Activated CD8-positive, alpha-beta memory T cell treated with anti-CD3 and anti-CD28 coated beads, Interleukin-2, amount 10 ng/mL, durations not matched to agents 7 days and 5 days (primary cell): ENCODE measurements around the gene AP1G2. TPM values are rescaled to one million over a fixed set of nuclear protein-coding genes. Genes with fewer than 3 reads are reported as not detected.
A peak's percentile ranks its signal among the peaks of the same experiment; 100 is the strongest.
"Not testable (repeated sequence)": the region's sequence is repeated elsewhere in the genome, so short reads cannot be mapped to it uniquely, and the experiment has no call there.

Source experiments
- ATAC-seq: fragments of 150-1000 bp; cut with Tn5 transposase; one replicate; pipeline ENCODE4 v1.10.0; 2021; ENCODE audit warnings: moderate library complexity
- CTCF ChIA-PET: fragments of 350-600 bp; sonication (Branson Sonifier 250); formaldehyde crosslinking; loops from one replicate; lab custom pipeline; 2021; ENCODE audit warnings: antibody characterized with exemption; lab: Charles Lee
- DNase-seq: peaks from one replicate; pipeline ENCODE4 v3.0.0-alpha.2; 2020
- H3K27ac Mint-ChIP-seq: one replicate; pipeline ENCODE4 v1.8.0; 2021; ENCODE audit warnings: mild to moderate bottlenecking, mixed read lengths
- H3K27me3 Mint-ChIP-seq: one replicate; pipeline ENCODE4 v1.8.0; 2021; ENCODE audit warnings: mixed read lengths
- H3K36me3 Mint-ChIP-seq: one replicate; pipeline ENCODE4 v1.8.0; 2021; ENCODE audit warnings: mild to moderate bottlenecking, mixed read lengths
- H3K4me1 Mint-ChIP-seq: one replicate; pipeline ENCODE4 v1.8.0; 2021; ENCODE audit warnings: mixed read lengths
- H3K4me3 Mint-ChIP-seq: one replicate; pipeline ENCODE4 v1.8.0; 2021; ENCODE audit warnings: mild to moderate bottlenecking, moderate library complexity, mixed read lengths
- H3K9me3 Mint-ChIP-seq: one replicate; pipeline ENCODE4 v1.8.0; 2022; ENCODE audit warnings: low read depth, mixed read lengths
- total RNA-seq, 2 experiments: library from RNA; stranded (reverse); gene quantifications; one replicate each; pipeline ENCODE4 v1.2.3, GENCODE V29; 2021

Gene AP1G2
- total RNA-seq, 2 experiments from 2014 or later, result 222 to 294 TPM

DNA sequence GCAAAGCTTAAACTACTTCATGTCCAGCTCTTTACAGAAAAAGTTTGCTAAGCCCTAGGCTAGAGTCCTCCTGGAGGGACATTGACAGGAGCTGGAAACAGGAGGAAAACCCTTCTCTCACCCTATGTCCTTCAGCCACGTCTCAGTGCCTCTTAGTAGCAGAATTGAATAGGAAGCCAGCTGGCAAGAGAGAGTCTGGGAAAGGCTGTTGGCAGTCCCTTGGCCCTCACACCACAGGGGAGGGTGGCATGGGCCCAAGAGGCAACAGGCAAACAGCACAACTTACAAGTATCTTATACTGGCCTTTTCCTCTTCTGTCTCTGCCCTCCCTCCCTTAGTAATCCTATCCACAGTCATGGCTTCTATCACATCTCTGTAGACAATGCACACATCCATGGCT is 40.9 kb upstream of the AP1G2 start:
- H3K36me3 Mint-ChIP-seq, result peaks cover 16% of the 10 kb centered on the region
- CTCF ChIA-PET, result interaction anchor here (0.9 to 4.2 kb wide), 2 partner anchors 20 to 24 kb away, joined by 3 to 26 read pairs; no protein-coding TSS in a partner anchor
- peak overlapping the region; percentile 8 for H3K27ac Mint-ChIP-seq
- peaks cover 53% of the 10 kb centered on the region for H3K4me1 Mint-ChIP-seq
- H3K27me3 Mint-ChIP-seq, result no peaks in the 10 kb centered on the region
- no peak for ATAC-seq
- peaks cover 5% of the 10 kb centered on the region for H3K9me3 Mint-ChIP-seq
- no peak overlapping the region for H3K4me3 Mint-ChIP-seq
- no peak for DNase-seq

GRCh38 chr14:23605931-23606585 is 38.5 kb upstream of the AP1G2 start:
- CTCF ChIA-PET, result interaction anchor here (0.7 to 4.2 kb wide), 8 partner anchors 9 to 484 kb away, joined by 3 to 26 read pairs (median 4); no protein-coding TSS in a partner anchor
- peaks cover 14% of the 10 kb centered on the region for H3K36me3 Mint-ChIP-seq
- H3K9me3 Mint-ChIP-seq, result peaks cover 5% of the 10 kb centered on the region
- peak; percentile 79 for ATAC-seq
- H3K4me1 Mint-ChIP-seq, result peaks cover 60% of the 10 kb centered on the region
- DNase-seq, result peak; percentile 51
- no peaks in the 10 kb centered on the region for H3K27me3 Mint-ChIP-seq
- peak overlapping the region; percentile 1 for H3K4me3 Mint-ChIP-seq
- peak overlapping the region; percentile 88 for H3K27ac Mint-ChIP-seq

DNA sequence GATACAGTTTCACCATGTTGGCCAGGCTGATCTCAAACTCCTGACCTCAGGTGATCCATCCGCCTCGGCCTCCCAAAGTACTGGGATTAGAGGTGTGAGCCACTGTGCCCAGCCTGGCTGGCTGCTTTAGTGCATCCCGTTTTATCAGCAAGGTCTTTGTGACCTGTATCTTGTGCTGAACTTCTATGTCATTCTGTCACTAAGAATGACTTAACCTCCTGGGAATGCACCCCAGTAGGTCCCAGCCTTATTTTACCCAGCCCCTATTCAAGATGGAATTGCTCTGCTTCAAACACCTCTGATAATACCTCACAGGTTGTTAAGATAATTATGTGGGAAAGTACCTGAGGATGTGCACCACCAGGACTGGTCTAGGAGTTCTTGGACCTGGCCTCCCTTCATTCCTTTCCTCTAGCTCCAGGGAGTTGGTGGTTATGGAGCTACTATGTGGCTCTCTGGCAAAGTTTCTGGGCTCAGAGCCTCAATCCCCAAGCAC is 37.1 kb upstream of the AP1G2 start:
- CTCF ChIA-PET, result interaction anchor here (1.6 to 4.2 kb wide), 4 partner anchors 14 to 27 kb away, joined by 3 to 26 read pairs (median 10); no protein-coding TSS in a partner anchor
- Mint-ChIP-seq H3K4me1 (peaks cover 46% of the 10 kb centered on the region), H3K9me3 (peaks cover 7% of the 10 kb centered on the region), H3K27ac (no peak overlapping the region), H3K4me3 (no peak overlapping the region), H3K27me3 (no peaks in the 10 kb centered on the region), H3K36me3 (peaks cover 10% of the 10 kb centered on the region)
- DNase-seq, result no peak
- ATAC-seq, result no peak

DNA sequence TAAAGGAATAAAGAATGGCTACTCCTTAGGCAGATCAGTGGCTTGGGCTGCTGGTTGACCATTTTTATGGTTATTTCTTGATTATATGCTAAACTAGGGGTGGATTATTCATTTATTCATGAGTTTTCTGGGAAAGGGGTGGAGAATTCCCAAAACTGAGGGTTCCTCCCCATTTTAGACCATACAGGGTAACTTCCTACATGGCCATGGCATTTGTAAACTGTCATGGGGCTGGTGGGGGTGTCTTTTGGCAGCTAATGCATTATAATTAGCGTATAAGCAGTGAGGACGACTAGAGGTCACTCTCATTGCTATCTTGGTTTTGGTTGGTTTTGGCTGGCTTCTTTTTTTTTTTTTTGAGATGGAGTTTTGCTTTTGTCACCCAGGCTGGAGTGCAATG is 36.6 kb upstream of the AP1G2 start:
- no peak overlapping the region for H3K4me3 Mint-ChIP-seq
- no peaks in the 10 kb centered on the region for H3K27me3 Mint-ChIP-seq
- H3K27ac Mint-ChIP-seq, result no peak overlapping the region
- peaks cover 8% of the 10 kb centered on the region for H3K9me3 Mint-ChIP-seq
- CTCF ChIA-PET, result interaction anchor here (1.6 kb wide), 1 partner anchor 13 kb away, joined by 3 read pairs; no protein-coding TSS in a partner anchor
- no peak for ATAC-seq
- no peak for DNase-seq
- peaks cover 8% of the 10 kb centered on the region for H3K36me3 Mint-ChIP-seq
- peaks cover 41% of the 10 kb centered on the region for H3K4me1 Mint-ChIP-seq

GRCh38 chr14:23603103-23603502 is 35.5 kb upstream of the AP1G2 start:
- CTCF ChIA-PET, result interaction anchor here (0.9 to 1.6 kb wide), 4 partner anchors 8 to 29 kb away, joined by 3 to 5 read pairs (median 3); no protein-coding TSS in a partner anchor
- Mint-ChIP-seq H3K36me3 (peaks cover 2% of the 10 kb centered on the region), H3K9me3 (peaks cover 5% of the 10 kb centered on the region), H3K27ac (no peak overlapping the region), H3K27me3 (no peaks in the 10 kb centered on the region), H3K4me3 (no peak overlapping the region), H3K4me1 (peaks cover 35% of the 10 kb centered on the region)
- ATAC-seq, result no peak
- DNase-seq, result no peak

GRCh38 chr14:23602181-23603095 is 34.8 kb upstream of the AP1G2 start:
- DNase-seq (no peak), ATAC-seq (no peak)
- H3K4me3 Mint-ChIP-seq, result no peak overlapping the region
- no peaks in the 10 kb centered on the region for H3K27me3 Mint-ChIP-seq
- peaks cover 5% of the 10 kb centered on the region for H3K9me3 Mint-ChIP-seq
- CTCF ChIA-PET, result interaction anchor here (0.9 to 2.8 kb wide), 5 partner anchors 8 to 30 kb away, joined by 3 to 10 read pairs (median 5); no protein-coding TSS in a partner anchor
- H3K4me1 Mint-ChIP-seq, result peaks cover 35% of the 10 kb centered on the region
- peaks cover 2% of the 10 kb centered on the region for H3K36me3 Mint-ChIP-seq
- no peak overlapping the region for H3K27ac Mint-ChIP-seq

DNA sequence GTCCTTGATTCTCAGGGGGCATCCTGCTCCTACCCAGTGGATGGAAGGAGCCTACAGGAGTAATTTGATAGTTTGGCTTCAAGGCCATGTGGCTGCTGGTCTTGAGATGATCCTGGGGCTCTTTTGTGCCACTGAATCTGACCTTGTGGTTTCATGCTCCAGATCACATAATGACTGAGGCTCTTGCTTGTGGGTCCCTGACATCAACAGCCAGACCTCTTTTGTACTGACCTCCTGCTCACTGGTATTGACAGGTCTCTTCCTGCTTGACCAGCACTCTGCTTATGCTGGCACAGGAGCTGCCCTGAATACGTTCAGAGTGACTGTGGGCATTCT is 34.2 kb upstream of the AP1G2 start:
- DNase-seq (no peak), ATAC-seq (no peak)
- Mint-ChIP-seq H3K4me3 (no peak overlapping the region), H3K27me3 (no peaks in the 10 kb centered on the region), H3K9me3 (peaks cover 5% of the 10 kb centered on the region), H3K4me1 (peaks cover 29% of the 10 kb centered on the region), H3K36me3 (peaks cover 2% of the 10 kb centered on the region), H3K27ac (no peak overlapping the region)
- CTCF ChIA-PET, result interaction anchor here (1.1 to 2.8 kb wide), 4 partner anchors 9 to 30 kb away, joined by 3 to 10 read pairs (median 8); no protein-coding TSS in a partner anchor

GRCh38 chr14:23601424-23601823 is 33.8 kb upstream of the AP1G2 start:
- no peaks in the 10 kb centered on the region for H3K27me3 Mint-ChIP-seq
- ATAC-seq, result no peak
- H3K9me3 Mint-ChIP-seq, result peaks cover 5% of the 10 kb centered on the region
- H3K4me1 Mint-ChIP-seq, result peaks cover 25% of the 10 kb centered on the region
- H3K27ac Mint-ChIP-seq, result no peak overlapping the region
- H3K36me3 Mint-ChIP-seq, result peaks cover 2% of the 10 kb centered on the region
- H3K4me3 Mint-ChIP-seq, result no peak overlapping the region
- no peak for DNase-seq
- CTCF ChIA-PET, result interaction anchor here (1.1 to 2.8 kb wide), 4 partner anchors 9 to 30 kb away, joined by 3 to 10 read pairs (median 8); no protein-coding TSS in a partner anchor

GRCh38 chr14:23600806-23601205 is 33.2 kb upstream of the AP1G2 start:
- peaks cover 18% of the 10 kb centered on the region for H3K4me1 Mint-ChIP-seq
- DNase-seq (no peak), ATAC-seq (no peak)
- no peak overlapping the region for H3K27ac Mint-ChIP-seq
- H3K36me3 Mint-ChIP-seq, result peaks cover 2% of the 10 kb centered on the region
- peaks cover 5% of the 10 kb centered on the region for H3K9me3 Mint-ChIP-seq
- no peak overlapping the region for H3K4me3 Mint-ChIP-seq
- no peaks in the 10 kb centered on the region for H3K27me3 Mint-ChIP-seq
- CTCF ChIA-PET, result interaction anchor here (1.1 to 2.8 kb wide), 4 partner anchors 10 to 127 kb away, joined by 3 to 10 read pairs (median 7); no protein-coding TSS in a partner anchor

- Mint-ChIP-seq H3K4me3 (no peak overlapping the region), H3K4me1 (peaks cover 14% of the 10 kb centered on the region), H3K27ac (no peak overlapping the region), H3K36me3 (peaks cover 2% of the 10 kb centered on the region), H3K27me3 (no peaks in the 10 kb centered on the region), H3K9me3 (peaks cover 5% of the 10 kb centered on the region)
- DNase-seq (no peak), ATAC-seq (no peak)
- CTCF ChIA-PET, result interaction anchor here (1.1 to 2.8 kb wide), 4 partner anchors 11 to 127 kb away, joined by 3 to 10 read pairs (median 7); no protein-coding TSS in a partner anchor
These were observed 32.7 kb upstream of the AP1G2 start for GRCh38 chr14:23600322-23600707.

DNA sequence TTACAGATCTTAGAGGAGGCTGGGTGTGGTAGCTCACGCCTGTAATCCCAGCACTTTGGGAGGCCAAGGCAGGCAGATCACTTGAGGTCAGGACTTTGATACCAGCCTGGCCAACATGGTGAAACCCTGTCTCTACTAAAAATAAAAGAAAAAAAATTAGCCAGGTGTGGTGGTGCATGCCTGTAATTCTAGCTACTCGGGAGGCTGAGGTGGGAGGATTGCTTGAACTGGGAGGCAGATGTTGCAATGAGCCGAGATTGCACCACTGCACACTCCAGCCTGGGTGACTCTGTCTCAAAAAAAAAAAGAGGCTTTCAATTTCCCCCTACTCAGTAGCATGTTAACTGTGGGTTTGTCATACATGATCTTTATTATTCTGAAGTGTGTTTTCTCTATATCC is 26.6 kb upstream of the AP1G2 start:
- not testable (repeated sequence) for DNase-seq, ATAC-seq, H3K27me3 Mint-ChIP-seq, H3K4me1 Mint-ChIP-seq, H3K36me3 Mint-ChIP-seq, H3K9me3 Mint-ChIP-seq, H3K27ac Mint-ChIP-seq, H3K4me3 Mint-ChIP-seq
- CTCF ChIA-PET, result interaction anchor here (1.1 kb wide), 1 partner anchor 37 kb away, joined by 3 read pairs; no protein-coding TSS in a partner anchor

GRCh38 chr14:23590198-23590597 is 22.6 kb upstream of the AP1G2 start:
- CTCF ChIA-PET, result interaction anchor here (0.7 to 5.4 kb wide), 8 partner anchors 11 to 342 kb away, joined by 3 to 90 read pairs (median 6); no protein-coding TSS in a partner anchor
- H3K27me3 Mint-ChIP-seq, result peaks cover 20% of the 10 kb centered on the region
- H3K27ac Mint-ChIP-seq, result no peak overlapping the region
- peaks cover 12% of the 10 kb centered on the region for H3K4me1 Mint-ChIP-seq
- no peak overlapping the region for H3K4me3 Mint-ChIP-seq
- H3K36me3 Mint-ChIP-seq, result no peaks in the 10 kb centered on the region
- H3K9me3 Mint-ChIP-seq, result no peaks in the 10 kb centered on the region
- DNase-seq (no peak), ATAC-seq (no peak)

GRCh38 chr14:23589606-23590005 is 22.0 kb upstream of the AP1G2 start:
- Mint-ChIP-seq H3K27ac (no peak overlapping the region), H3K27me3 (peaks cover 17% of the 10 kb centered on the region), H3K9me3 (no peaks in the 10 kb centered on the region), H3K36me3 (no peaks in the 10 kb centered on the region), H3K4me3 (no peak overlapping the region), H3K4me1 (peaks cover 12% of the 10 kb centered on the region)
- ATAC-seq (no peak), DNase-seq (no peak)
- CTCF ChIA-PET, result interaction anchor here (0.6 to 5.4 kb wide), 29 partner anchors 9 to 519 kb away, joined by 3 to 90 read pairs (median 5); partner anchors contain the start of gene DHRS4
